SHP77 (cell line): ENCODE results near the gene GPR108.

Experiments
- DNase-seq, 2 experiments: peaks; one replicate each; lab custom pipeline; 2025; lab: John Stamatoyannopoulos, UW

Gene GPR108

GRCh38 chr19:6707011-6707657, 30.2 kb downstream of the GPR108 start:
- no peak for DNase-seq

GRCh38 chr19:6706633-6706958, 30.8 kb downstream of the GPR108 start:
- no peak for DNase-seq

- no peak for DNase-seq
These were observed 31.3 kb downstream of the GPR108 start for GRCh38 chr19:6705931-6706632.

- no peak for DNase-seq
These were observed 36.6 kb downstream of the GPR108 start for GRCh38 chr19:6700586-6701316.

GRCh38 chr19:6699935-6700334, 37.4 kb downstream of the GPR108 start:
- DNase-seq = no peak

- no peak for DNase-seq
These were observed 40.1 kb downstream of the GPR108 start for GRCh38 chr19:6697291-6697690.

GRCh38 chr19:6696239-6696820, 41.0 kb downstream of the GPR108 start:
- no peak for DNase-seq

GRCh38 chr19:6694147-6694815, 43.1 kb downstream of the GPR108 start:
- no peak for DNase-seq

GRCh38 chr19:6693681-6694080, 43.7 kb downstream of the GPR108 start:
- no peak for DNase-seq

GRCh38 chr19:6693056-6693471, 44.3 kb downstream of the GPR108 start:
- DNase-seq = no peak

GRCh38 chr19:6692027-6692426, 45.4 kb downstream of the GPR108 start:
- DNase-seq = no peak

- no peak for DNase-seq
These were observed 46.0 kb downstream of the GPR108 start for GRCh38 chr19:6691342-6691741.

GRCh38 chr19:6690160-6690885, 47.1 kb downstream of the GPR108 start:
- DNase-seq = no peak

GRCh38 chr19:6687114-6687513, 50.3 kb downstream of the GPR108 start:
- no peak for DNase-seq

- DNase-seq = no peak
These were observed 50.8 kb downstream of the GPR108 start for GRCh38 chr19:6686628-6686975.

- DNase-seq = no peak
These were observed 51.3 kb downstream of the GPR108 start for GRCh38 chr19:6685962-6686627.

- no peak for DNase-seq
These were observed 51.9 kb downstream of the GPR108 start for GRCh38 chr19:6685482-6685881.

- no peak for DNase-seq
These were observed 53.4 kb downstream of the GPR108 start for GRCh38 chr19:6683971-6684370.

- DNase-seq = no peak
These were observed 54.7 kb downstream of the GPR108 start for GRCh38 chr19:6682607-6683128.

GRCh38 chr19:6680141-6680540, 57.2 kb downstream of the GPR108 start:
- DNase-seq = no peak
